Measurements from ENCODE around the gene CCDC106. TPM values are rescaled to one million over a fixed set of nuclear protein-coding genes. Genes with fewer than 3 reads are reported as not detected.

Gene CCDC106
- total and polyA plus RNA-seq, 7 donors, result 5.5 to 22.9 (median 16.6) TPM

DNA sequence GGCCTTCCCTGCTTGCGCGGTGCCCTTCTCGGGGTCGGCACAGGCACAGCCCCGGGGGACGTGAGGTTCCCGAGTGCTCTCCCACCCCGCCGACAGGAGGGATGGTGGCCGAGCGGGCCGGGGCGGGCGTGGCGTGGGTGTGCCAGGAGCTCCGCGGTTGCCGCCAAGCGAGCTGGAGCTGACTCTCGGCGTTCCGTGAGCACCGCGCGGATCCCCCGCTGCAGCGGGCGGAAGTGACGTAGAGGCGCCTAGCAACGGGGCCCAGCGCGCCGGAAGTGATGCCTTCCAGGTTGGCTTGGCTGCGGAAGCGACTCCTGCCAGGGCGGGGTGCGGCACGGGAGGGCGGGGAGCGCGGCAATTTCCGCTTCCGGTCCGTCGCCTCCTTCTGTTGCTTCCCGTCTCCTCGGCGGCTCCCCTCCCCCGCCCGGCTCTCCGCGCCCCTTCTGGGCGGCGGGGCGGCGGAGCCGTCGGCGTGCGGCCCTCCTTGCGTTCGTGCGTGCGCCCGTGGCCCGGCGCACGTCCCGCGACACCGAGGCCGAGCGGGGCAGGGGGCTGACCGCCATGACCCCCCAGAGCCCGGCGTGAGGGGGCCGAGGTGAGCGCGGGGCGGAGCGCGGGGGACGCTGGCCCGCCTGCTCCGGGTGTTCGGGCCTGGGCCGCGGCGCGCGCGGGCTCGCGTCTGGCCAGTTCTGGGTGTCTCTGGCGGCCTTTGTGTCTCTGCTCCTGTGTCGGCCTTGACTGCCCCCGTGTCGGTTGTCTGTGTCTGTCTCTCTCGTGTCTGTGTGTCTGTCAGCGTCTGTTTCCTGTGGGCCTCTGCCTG, 27.0 kb downstream of the CCDC106 start, which contains the start of gene EPN1:
Gene EPN1, plus strand, starts transcription at position 386 of the 820 bp plus-strand sequence. CDS start 3,402 bp downstream, outside the sequence.
- peaks cover 0 to 49% (median 42%) of the 10 kb centered on the region in 4 donors for H3K4me1 ChIP-seq
- WGBS, 2 donors, result 0 to 1% methylated on average over 101 of the region's 101 CpGs
- H3K27me3 ChIP-seq, result no peaks in the 10 kb centered on the region
- H3K27ac ChIP-seq, result peak within 1 kb of the TSS; percentile 86 to 98 (median 90)
- intact Hi-C loops (cut with DNase I), result loop anchor here (10.0 kb wide), 1 partner anchor 610 kb away; the partner anchor contains the start of gene RDH13
- H3K4me3 ChIP-seq, result peak within 1 kb of the TSS; percentile 51 to 99 (median 94)
- TF ChIP-seq POLR2AphosphoS5 (IDR thresholded peaks at IDR 0.05) (peak; percentile 36 to 84 (median 81)), POLR2A (IDR thresholded peaks at IDR 0.05) (no peak)
- H3K9me3 ChIP-seq, result no peaks in the 10 kb centered on the region
- H3K36me3 ChIP-seq, result peaks cover 10 to 54% (median 35%) of the 10 kb centered on the region in 4 donors
- peak; percentile 99 for DNase-seq

- Histone ChIP-seq H3K4me1 (peaks cover 0 to 55% (median 42%) of the 10 kb centered on the region in 4 donors), H3K27ac (peak overlapping the region; percentile 86 to 98 (median 90)), H3K27me3 (no peaks in the 10 kb centered on the region), H3K36me3 (peaks cover 6 to 54% (median 32%) of the 10 kb centered on the region in 4 donors), H3K4me3 (peak overlapping the region; percentile 51 to 99 (median 94)), H3K9me3 (no peaks in the 10 kb centered on the region)
- intact Hi-C loops (cut with DNase I), result loop anchor here (10.0 kb wide), 1 partner anchor 611 kb away; the partner anchor contains the start of gene RDH13
- DNase-seq, result no peak
- TF ChIP-seq POLR2AphosphoS5 (IDR thresholded peaks at IDR 0.05), result no peak
- TF ChIP-seq, protein P1, sequence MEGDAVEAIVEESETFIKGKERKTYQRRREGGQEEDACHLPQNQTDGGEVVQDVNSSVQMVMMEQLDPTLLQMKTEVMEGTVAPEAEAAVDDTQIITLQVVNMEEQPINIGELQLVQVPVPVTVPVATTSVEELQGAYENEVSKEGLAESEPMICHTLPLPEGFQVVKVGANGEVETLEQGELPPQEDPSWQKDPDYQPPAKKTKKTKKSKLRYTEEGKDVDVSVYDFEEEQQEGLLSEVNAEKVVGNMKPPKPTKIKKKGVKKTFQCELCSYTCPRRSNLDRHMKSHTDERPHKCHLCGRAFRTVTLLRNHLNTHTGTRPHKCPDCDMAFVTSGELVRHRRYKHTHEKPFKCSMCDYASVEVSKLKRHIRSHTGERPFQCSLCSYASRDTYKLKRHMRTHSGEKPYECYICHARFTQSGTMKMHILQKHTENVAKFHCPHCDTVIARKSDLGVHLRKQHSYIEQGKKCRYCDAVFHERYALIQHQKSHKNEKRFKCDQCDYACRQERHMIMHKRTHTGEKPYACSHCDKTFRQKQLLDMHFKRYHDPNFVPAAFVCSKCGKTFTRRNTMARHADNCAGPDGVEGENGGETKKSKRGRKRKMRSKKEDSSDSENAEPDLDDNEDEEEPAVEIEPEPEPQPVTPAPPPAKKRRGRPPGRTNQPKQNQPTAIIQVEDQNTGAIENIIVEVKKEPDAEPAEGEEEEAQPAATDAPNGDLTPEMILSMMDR (IDR thresholded peaks at IDR 0.05), result no peak
- no peak for TF ChIP-seq POLR2A (IDR thresholded peaks at IDR 0.05)
- TF ChIP-seq EP300 (IDR thresholded peaks at IDR 0.05), result no peak
- 2 to 12% methylated on average over 16 of the region's 16 CpGs for WGBS, 2 donors
These were observed 27.8 kb downstream of the CCDC106 start for GRCh38 chr19:55675661-55676354.

DNA sequence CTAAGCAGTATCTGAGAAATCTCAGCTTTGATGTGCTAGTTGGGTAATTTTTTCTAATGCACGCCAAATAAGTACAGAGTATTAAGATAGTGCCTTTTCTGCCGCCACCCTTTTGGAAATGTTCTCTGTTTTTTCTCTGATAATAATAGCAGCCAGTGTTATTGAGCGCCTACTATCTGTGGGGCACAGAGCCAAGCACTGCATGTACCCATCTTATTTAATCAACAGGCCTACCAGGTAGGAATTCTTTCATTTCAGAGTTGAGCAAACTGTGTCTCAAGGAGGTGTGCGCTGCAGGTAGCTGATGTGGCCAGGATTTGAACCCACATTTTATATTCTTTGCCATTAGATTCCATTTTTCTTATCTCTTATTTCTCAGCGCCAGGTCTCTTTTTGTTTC, 28.4 kb downstream of the CCDC106 start:
- WGBS, 2 donors, result 29 to 64% methylated on average over 5 of the region's 5 CpGs
- peaks cover 0 to 55% (median 42%) of the 10 kb centered on the region in 4 donors for H3K4me1 ChIP-seq
- H3K36me3 ChIP-seq, result peaks cover 4 to 55% (median 34%) of the 10 kb centered on the region in 4 donors

GRCh38 chr19:55676889-55677505, 29.0 kb downstream of the CCDC106 start:
- DNase-seq, result no peak
- no peak overlapping the region for H3K4me3 ChIP-seq
- TF ChIP-seq, protein P1 (IDR thresholded peaks at IDR 0.05), result no peak
- TF ChIP-seq POLR2A (IDR thresholded peaks at IDR 0.05), result no peak
- no peak for TF ChIP-seq POLR2AphosphoS5 (IDR thresholded peaks at IDR 0.05)
- TF ChIP-seq EP300 (IDR thresholded peaks at IDR 0.05), result no peak
- peak overlapping the region in 2 of 4 donors; percentile 3 to 4 for H3K27ac ChIP-seq
- no peaks in the 10 kb centered on the region for H3K27me3 ChIP-seq
- 50 to 71% methylated on average over 7 of the region's 7 CpGs for WGBS, 2 donors
- intact Hi-C loops (cut with DNase I), result loop anchor here (10.0 kb wide), 1 partner anchor 612 kb away; the partner anchor contains the start of gene RDH13
- H3K4me1 ChIP-seq, result peaks cover 0 to 55% (median 42%) of the 10 kb centered on the region in 4 donors
- no peaks in the 10 kb centered on the region for H3K9me3 ChIP-seq
- peaks cover 4 to 55% (median 37%) of the 10 kb centered on the region in 4 donors for H3K36me3 ChIP-seq

More for the DNA sequence above, 28.4 kb downstream of the CCDC106 start:
- TF ChIP-seq EP300 (IDR thresholded peaks at IDR 0.05) (no peak), POLR2A (IDR thresholded peaks at IDR 0.05) (no peak), POLR2AphosphoS5 (IDR thresholded peaks at IDR 0.05) (no peak)
- TF ChIP-seq, protein P1 (IDR thresholded peaks at IDR 0.05), result no peak
- Histone ChIP-seq H3K27me3 (no peaks in the 10 kb centered on the region), H3K9me3 (no peaks in the 10 kb centered on the region), H3K27ac (no peak overlapping the region), H3K4me3 (peak overlapping the region in 3 of 4 donors; percentile 89 to 99 (median 98))
- DNase-seq, result no peak
- intact Hi-C loops (cut with DNase I), result loop anchor here (10.0 kb wide), 1 partner anchor 612 kb away; the partner anchor contains the start of gene RDH13
